HG03571 (cell line): ENCODE results near the gene SLC13A3.

Experiments
- ATAC-seq: cut with Tn5 transposase; IDR thresholded peaks from one replicate; pipeline ENCODE4 v1.9.1; 2021; ENCODE audit not compliant: unreplicated experiment

SLC13A3 gene

DNA sequence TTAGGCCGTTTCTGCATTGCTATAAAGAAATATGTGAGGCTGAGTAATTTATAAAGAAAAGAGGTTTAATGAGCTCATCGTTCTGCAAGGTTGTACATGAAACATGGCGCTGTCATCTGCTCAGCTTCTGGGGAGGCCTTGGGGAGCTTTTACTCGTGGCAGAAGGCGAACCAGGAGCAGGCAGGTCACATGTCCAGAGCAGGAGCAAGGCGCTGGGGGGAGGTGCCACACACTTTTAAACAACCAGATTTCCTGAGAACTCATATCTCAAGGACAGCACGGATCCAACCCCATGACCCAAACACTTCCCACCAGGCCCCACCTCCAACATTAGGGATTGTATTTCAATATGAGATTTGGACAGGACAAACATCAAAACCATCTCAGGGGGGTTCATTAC, 6.4 kb upstream of the SLC13A3 start:
- ATAC-seq: no peak

DNA sequence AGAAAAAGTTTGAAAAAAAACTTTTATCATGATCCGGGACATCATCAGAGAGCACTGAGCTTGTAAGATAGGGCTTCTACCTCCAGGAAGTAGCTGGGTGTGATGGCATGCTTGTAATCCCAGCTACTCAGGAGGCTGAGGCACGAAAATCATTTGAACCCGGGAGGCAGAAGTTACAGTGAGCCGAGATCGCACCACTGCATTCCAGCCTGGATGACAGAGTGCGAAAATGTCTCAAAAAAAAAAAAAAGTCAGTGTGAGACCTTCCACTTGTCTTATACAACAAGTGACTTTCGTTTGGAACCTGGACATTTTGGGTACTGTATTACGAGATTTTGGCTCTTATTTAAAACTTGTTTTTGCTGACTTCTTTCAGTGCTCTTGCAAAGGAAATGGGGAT, 5.9 kb upstream of the SLC13A3 start:
- ATAC-seq: no peak

DNA sequence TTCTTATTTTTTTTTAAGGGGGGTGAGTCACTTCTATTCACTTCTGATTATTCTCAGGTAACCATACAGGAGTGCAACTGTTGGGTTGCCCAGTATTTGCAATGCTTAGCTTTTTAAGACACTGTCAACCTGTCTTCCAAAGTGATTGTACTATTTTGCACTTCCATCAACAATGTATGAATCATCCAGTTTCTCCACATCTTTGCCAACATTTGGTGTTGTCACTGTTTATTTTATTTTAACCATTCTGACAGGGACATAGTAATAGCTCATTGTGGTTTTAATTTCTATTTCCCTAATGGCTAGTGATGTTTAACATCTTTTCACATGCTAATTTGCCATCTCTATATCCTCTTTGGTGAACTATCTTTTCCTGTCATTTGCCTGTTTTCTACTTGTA, 1.4 kb upstream of the SLC13A3 start:
- ATAC-seq: no peak

DNA sequence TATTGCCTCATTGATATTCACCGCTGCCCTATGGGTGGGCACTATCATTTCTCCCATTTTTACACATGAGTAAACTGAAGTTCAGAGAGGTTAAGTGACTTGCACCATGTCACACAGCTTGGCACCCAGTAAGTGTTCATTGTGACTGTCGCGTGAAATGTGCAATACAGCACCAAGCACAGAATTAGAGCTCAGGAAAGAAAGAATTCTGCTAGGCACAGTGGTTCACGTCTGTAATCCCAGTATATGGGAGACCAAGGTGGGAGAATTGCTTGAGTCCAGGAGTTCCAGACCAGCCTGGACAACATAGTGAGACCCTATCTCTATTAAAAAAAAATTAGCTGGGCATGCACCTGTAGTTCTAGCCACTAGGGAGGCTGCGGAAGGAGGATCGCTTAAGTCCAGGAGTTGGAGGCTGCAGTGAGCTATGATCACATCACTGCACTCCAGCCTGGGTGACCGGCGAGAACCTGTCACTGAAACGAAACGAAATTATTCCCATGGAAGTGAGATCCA, 626 bp downstream of the SLC13A3 start:
- ATAC-seq: no peak

DNA sequence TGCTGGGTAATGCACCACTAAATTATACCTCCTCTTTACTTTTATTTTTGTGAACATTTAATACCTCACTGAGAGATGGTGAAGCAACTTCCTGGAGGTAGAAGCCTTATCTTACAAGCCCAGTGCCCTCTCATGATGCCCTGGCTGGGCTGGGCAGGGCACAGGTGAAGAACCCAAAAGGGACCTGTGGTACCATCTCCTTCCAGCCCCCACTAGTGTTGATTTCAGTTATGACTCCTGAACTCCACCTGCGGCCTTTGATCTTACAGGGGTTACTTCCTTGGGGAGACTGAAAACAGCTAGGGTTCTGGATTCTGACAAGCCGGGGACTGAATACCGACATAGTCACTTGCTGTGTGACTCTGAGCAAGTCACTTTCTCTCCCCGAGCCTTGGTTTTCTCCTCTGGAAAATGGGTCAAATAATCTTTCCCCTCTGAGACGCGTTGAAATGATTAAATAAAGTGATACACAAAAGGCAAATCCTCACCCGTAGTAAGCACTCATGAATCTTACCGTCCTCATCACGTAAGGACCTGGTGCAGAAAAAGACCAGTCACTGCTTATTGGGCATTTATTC, 1.2 kb downstream of the SLC13A3 start:
- ATAC-seq: no peak

DNA sequence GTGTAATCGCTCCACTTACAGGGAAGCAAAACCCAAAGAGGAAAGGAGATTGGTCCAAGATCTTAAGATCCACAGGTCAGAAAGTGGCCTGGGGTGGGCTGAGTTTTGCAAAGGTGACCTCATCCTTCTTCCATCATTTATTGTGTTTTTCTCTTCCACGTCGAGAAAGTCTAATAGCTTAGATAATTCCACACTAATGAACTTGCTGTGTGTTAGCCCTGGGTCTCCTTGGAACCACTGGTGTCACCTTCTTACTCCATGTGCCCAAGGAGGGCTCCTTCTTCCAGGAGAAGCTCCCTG, 1.7 kb downstream of the SLC13A3 start:
- ATAC-seq: no peak

DNA sequence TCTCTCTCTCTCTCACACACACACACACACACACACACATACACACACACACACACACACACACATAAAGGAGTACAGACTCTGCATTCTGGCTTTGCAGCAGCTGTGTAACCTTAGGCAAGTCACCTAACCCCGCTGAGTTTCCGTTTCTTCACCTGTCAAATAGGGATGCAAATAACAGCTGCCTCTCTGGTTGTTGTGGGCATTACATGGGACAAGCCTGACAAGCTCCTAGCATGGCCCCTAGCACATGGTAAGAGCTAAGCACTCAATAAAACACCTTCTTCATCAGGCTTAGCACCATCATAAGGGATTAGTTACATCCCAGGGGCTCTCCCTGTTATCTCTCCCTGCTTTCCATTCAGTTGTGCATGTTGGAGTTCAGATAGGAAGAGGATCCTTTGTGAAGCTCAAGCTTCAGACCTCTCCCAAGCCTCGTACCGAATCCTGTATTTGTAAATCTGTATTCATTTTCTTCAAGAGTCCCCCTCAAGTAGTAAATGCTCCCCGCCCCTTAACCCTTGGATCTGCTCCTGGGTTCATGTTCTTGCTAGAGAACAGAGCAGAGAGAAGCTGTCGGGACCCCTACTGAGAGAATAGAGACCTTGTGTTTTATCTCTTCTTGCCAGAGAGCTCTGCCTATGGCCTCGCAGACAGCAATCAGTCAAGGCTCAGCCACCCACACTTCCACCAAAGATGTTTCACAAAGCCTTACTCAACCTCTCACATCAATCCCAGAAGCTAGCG, 2.2 kb downstream of the SLC13A3 start:
- ATAC-seq: no peak

DNA sequence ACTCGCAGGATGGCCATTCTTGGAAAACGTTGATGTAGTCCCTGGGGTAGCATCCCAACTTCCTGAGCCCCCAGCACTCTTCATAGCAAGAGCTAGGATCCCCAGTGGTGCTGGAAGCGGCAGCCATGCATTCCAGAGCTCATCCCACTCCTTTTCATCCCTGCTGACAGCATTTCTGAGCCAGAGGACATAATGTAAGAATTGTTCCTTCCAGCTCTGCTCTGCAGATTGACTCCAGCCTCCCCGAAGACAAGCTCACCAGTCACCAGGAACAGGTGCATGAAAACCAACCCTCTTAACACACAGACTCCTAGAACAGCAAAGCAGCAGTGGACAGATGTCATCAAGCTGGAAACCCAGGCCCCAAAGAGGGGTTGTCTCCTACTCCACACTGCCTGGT, 3.8 kb downstream of the SLC13A3 start:
- no peak for ATAC-seq

DNA sequence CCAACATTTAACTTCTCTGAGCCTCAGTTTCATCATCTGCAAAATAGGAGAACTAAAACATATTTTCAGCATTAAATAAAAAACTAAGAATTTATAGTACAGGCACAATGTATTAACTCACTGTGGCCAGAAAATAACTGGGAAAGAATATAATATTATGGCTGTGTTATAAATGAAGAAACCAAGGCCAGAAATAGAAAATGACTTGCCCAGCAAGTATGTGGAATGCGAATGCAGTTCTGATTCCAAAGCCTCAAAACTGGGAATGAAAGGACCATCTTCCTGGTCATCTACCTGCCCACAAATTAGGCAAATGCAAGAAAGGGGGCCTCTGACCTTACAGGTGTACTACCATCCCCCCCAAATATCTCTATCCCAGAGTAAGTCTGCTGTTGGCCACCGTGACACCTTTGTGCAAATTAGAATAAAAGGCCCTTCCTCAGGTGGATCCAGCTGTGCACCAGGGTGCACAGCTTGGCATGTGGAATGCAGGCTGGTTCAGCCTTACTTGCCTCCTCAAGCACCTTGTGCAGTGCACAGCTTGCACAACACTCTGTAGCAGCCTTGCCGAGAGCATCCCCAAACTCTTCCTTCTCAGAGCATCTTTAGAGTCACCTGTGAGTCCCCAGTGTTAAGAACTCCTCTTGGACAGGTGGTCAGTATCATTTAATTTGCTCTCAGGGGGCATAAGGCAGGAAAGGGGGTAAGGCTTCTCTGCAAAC, 4.4 kb downstream of the SLC13A3 start:
- no peak for ATAC-seq

DNA sequence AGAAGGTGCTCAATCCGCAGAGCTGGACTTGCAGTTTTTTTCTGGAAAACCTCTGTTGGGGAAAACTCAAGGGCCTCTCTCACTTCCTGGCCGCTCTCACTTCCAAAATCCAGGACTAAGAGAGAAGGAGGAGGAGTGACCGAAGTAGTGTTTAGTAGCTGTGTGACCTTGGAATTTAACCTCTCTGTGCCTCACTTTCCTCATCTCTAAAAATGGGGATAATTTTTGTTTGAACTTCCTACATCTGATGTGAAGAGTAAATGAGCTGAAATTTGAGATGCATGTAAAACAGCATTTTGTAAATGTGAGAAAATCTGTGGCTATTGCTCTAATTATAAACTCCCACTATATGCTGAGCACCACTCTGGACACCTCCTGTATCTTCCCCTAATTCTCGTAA, 5.1 kb downstream of the SLC13A3 start:
- no peak for ATAC-seq

DNA sequence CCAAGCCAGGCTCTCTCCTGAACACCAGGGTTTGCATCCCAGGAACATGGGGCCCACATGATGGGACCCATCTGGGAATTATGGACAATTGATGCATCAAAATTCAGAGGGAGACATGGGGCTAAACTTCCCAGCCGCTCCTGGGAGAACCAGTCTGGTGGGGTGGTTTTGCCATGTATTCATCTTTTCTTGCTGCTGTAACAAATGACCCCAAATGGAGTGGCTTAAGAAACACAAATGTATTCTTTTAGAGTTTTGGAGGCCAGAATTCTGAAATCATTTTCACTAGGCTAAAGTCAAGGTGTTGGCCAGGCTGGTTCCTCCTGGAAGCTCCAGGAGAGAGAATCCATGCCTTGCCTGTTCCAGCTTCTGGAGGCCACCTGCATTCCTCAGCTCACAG, 6.5 kb downstream of the SLC13A3 start:
- no peak for ATAC-seq

DNA sequence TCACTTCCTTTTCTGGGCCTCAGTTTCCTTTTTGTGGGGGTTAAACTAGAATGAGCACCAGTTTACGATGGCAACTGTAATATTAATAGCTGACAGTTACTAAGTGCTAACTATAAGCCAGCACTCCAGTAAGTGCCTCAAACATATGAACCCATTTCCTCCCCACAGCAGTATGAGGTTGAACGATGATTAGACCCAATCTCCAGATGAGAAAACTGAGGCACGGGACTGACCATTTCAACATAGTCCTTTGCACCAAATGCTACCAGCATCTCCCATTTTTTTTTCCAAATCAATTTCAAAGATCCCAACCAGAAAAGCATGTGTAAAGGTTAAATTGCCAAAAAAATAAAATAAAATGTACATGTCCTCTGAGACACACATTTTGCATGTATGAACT, 7.1 kb downstream of the SLC13A3 start:
- ATAC-seq: no peak

DNA sequence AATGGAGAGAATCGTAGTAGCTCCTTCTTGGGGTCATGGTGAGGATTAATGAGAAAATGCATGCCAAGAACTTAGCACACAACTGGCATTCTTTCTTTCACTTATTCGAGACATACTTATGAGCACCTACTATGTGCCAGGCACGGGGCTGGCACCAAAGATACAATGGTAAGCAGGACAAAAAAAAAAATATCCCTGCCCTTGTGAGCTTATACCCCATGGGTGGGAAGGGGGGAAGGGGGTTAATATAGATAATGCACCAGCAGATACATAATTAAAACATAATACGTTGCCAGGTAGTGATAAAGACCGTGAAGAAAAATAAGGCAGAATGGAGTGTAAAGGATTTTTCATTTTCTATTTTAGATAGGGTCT, 8.3 kb downstream of the SLC13A3 start:
- ATAC-seq: no peak

DNA sequence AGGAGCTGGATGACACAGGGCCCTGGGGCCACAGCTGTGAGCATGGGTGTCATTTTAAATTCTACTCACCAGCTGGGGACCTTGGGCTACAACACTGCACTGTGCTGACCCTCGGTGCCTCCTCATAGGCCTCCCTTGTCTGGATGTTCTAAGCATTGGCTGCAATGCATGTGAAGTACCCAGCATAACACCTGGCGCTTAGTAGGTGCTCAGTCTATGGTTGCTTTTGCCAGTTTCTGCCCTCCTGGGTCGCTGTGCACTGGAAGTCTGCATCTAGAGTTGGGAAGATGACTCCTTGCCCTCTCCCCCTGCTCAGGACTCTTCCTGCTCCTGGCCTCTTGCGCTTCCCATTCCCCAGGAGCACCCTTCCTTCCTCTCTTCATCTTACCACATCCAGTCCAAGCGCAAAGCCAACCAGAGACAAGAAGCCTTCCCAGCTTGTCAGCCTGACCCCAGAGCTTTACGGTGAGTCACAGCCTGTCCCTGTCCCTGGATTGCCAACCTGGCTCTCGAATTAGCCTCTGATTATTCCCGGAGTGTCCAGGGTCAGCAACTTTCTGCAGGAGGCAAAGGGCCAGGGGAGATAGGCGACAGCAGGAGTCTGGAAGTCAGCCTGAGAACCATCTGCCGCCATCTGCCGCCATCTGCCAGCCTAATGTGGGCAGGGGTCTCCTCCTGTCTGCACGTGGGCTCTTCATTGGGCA, 8.8 kb downstream of the SLC13A3 start:
- no peak for ATAC-seq

DNA sequence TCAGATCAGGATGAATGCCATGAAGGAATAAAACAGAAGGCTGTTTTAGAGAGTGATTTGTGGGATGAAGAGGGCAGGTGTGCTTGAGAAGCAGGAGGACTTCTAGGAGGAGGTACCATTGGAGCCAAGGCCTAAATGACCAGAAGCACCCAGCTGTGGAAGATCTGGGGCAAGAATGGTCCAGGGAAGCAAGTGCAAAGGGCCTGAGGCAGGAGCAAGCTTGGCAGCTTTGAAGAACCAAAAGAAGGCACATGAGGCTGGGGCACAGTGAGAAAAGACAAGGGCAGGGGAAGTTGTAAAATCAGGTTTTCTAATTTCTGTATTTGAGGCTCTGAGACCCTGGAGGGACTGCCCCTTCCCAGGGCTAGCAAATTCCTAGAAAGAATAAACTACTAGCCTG, 9.8 kb downstream of the SLC13A3 start:
- ATAC-seq: no peak

DNA sequence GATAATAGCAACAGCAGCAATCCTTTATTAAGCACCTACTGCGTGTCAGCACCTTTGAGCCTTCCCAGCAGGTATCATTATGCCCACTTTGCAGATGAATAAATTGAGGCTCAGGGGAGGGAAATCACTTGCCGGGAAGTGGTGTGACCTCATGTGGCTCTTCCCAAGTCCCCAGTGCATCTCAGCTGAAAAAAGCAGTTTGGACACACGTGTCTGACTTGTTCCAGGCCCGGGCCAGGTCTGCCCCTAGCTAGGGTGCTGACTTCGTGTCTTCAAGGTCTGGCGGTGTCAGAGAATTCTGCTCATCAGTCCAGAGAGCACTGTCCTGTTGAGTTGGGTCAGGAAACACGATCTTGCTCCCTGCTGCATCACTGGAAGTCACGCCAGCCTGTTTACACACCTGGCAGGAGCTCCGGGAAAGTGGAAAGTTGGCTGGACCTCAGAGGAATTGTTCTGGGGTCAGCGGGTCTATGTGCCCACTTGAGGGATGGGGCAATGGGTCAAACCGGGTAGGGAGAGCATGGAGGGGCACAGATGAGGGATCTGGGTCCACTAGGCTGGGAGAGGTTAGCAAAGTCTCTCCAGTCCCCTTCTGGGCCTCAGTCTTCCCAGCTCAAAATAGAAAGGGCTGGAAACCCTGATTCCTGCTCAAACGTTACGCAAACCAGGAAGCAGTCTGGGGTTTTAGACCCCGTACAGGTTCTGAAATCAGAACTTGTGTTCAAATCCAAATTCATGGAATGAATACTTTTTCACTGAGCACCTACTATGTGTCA, 10.5 kb downstream of the SLC13A3 start:
- no peak for ATAC-seq

DNA sequence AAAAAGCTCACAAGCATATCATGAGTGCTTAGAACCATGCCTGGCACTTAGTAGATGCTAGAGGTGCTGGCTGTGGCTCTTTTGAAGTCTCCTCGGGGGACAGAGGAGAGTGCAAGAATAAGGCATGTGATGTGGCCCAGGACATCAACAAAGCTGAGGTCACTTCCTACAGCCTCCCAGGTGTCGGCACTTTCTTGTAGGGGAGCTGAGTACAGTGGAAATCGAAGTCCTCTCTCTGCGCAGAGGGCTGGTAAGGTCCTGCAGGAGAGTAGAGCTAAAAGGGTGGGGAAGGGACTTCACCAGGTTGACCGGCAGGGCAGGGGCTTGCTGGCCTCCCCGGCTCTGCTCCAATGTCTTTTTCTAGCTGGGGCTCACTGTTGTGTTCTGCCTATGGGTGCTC, 11.2 kb downstream of the SLC13A3 start:
- no peak for ATAC-seq

DNA sequence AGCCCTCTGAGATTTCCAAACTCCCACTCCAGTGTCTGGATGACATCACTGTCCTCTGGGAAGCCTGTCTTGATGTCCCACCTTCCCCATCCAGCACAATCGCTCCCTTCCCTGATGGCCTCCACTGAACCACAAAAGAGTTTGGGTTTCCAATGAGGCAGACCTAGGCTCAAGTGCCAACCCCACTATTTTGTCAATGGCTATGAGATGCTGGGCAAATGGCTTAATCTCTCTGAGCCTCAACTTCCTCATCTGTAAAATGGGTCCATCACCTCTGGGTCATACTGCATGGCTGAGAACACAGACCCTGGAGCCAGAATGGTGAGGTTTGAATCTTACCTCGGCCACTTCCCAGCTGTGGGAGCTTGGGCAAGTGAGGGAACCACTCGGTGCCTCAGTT, 11.7 kb downstream of the SLC13A3 start:
- ATAC-seq: no peak

DNA sequence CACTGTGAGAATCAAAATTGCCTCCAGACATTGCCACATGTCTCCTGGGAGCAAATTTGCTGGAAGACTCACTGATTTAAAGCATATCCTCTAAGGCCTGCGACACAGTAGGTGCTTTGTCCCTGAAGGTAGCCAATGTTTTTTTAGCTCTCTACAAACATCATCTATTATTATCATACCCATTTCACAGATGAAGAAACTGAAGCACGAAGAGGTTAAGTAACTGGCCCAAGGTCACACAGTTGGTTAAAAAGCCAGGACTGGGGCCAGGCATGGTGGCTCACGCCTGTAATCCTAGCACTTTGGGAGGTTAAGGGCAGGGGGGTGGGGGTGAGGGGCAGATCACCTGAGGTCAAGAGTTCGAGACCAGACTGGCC, 12.4 kb downstream of the SLC13A3 start:
- ATAC-seq: no peak

DNA sequence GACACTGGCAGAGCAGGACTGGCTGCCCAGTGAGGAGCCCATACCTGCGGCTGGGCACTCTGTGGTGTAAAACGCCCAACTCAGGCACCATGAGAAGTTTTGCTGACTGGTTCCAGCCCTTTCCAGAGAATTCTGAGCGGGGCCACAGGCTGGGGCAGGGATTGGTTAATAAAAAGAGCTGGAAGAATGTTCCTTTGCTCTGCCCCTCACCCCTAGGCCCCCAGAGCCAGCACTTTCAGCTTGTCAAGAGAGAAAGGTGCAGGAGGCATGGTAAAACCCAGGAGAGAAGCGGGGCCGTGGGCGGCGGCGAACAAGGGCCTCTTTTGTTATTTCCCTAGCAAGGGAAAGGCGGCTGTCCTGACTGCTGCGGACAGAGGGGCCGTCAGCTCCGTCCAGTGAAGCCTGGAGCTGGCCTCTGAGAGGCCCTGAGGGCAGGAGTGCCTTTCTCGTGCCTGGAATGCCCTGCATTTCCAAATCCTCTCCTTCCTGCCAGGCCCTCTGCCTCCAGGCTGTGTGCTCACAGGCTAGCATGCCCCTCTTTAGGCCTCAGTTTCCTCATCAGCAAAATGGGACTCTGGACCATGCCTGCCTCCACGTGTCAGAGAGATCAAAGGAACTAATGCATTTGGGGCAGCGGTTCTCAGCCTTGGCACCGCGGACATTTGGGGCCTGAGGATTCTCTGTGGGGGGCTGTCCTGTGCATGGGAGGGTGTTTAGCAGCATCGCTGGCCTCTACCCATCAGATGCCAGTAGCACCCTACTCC, 12.9 kb downstream of the SLC13A3 start:
- no peak for ATAC-seq
